ENCODE measurements around the gene EP400.

The EP400 gene

GRCh38 chr12:132003846-132004245 is 54.1 kb downstream of the EP400 start (continued):
- TF ChIP-seq PRDM2 (tag by site-specific recombination; IDR thresholded peaks at IDR 0.05; ENCODE audit: borderline replicate concordance) (no peak), PBX3 (CRISPR knock-in tag; IDR thresholded peaks at IDR 0.05) (no peak), ZNF184 (tag by site-specific recombination; IDR thresholded peaks at IDR 0.05) (no peak), ZNF544 (tag by site-specific recombination; IDR thresholded peaks at IDR 0.05) (no peak), ZBTB1 (tag by site-specific recombination; IDR thresholded peaks at IDR 0.05) (no peak)

- CTCF ChIA-PET = no interaction called here
- Histone ChIP-seq H3K9me3 (ENCODE audit: control insufficient read depth, insufficient read depth, low read depth, low read length) (no peaks in the 10 kb centered on the region), H3K27ac (ENCODE audit: extremely low read depth, low read depth, low read length) (no peak overlapping the region), H3K4me3 (ENCODE audit: low read depth, low read length) (no peak overlapping the region), H3K36me3 (ENCODE audit: control insufficient read depth in 2 of 2, insufficient read depth in 1 of 2, low read length in 2 of 2) (peaks cover 22 to 51% of the 10 kb centered on the region in 2 experiments), H3K4me1 (ENCODE audit: control insufficient read depth, insufficient read depth, low read length) (peaks cover 4% of the 10 kb centered on the region)
- POLR2A ChIA-PET = no interaction called here
- TF ChIP-seq ZNF792 (tag by site-specific recombination; IDR thresholded peaks at IDR 0.05) (no peak), HIC1 (tag by site-specific recombination; IDR thresholded peaks at IDR 0.05) (no peak), ZNF571 (tag by site-specific recombination; IDR thresholded peaks at IDR 0.05) (no peak), ZNF555 (tag by site-specific recombination; conservative IDR thresholded peaks at IDR 0.05) (no peak), MEIS1 (CRISPR knock-in tag; IDR thresholded peaks at IDR 0.05; ENCODE audit: borderline replicate concordance) (no peak), PRDM10 (tag by site-specific recombination; IDR thresholded peaks at IDR 0.05) (no peak), ZNF529 (tag by site-specific recombination; IDR thresholded peaks at IDR 0.05; ENCODE audit: insufficient replicate concordance) (no peak), TSHZ1 (tag by site-specific recombination; IDR thresholded peaks at IDR 0.05; ENCODE audit: borderline replicate concordance) (no peak), ZNF544 (tag by site-specific recombination; IDR thresholded peaks at IDR 0.05) (no peak), HOXD13 (CRISPR knock-in tag; IDR thresholded peaks at IDR 0.05; ENCODE audit: borderline replicate concordance) (no peak), ZNF560 (tag by site-specific recombination; IDR thresholded peaks at IDR 0.05; ENCODE audit: borderline replicate concordance) (no peak), ZNF19 (tag by site-specific recombination; IDR thresholded peaks at IDR 0.05; ENCODE audit: low read depth) (no peak), ZNF174 (tag by site-specific recombination; IDR thresholded peaks at IDR 0.05) (no peak), ZNF768 (tag by site-specific recombination; IDR thresholded peaks at IDR 0.05) (no peak)
Observed at GRCh38 chr12:132004946-132005345, 55.2 kb downstream of the EP400 start.
